A549 (cell line): ENCODE measurements around the gene TMEM232. TPM values are rescaled to one million over a fixed set of nuclear protein-coding genes. Genes with fewer than 3 reads are reported as not detected.
"Not testable (repeated sequence)": the region's sequence is repeated elsewhere in the genome, so short reads cannot be mapped to it uniquely, and the experiment has no call there.

Experiments used
- ATAC-seq, 2 experiments: fragments of 200-7000 bp in 1 of 2; fragments of >200 bp in 1 of 2; cut with Nextera tagmentation in 1 of 2; cut with Tn5 transposase in 1 of 2; 3 replicates each; pipeline versions ENCODE4 v1.8.0 to v1.9.1; 2018 to 2020; ENCODE audit warnings: mild to moderate bottlenecking in 1 of 2, moderate library complexity in 1 of 2
- CTCF ChIA-PET: fragments of 300-600 bp; sonication (Branson Sonifier 250); formaldehyde crosslinking; extraction: SDS; loops from one replicate; lab custom pipeline; 2021; ENCODE audit warnings: antibody characterized with exemption, inconsistent platforms; lab: Yijun Ruan, JAX
- POLR2A ChIA-PET: fragments of 350-600 bp; formaldehyde crosslinking; extraction: SDS; loops from one replicate; lab custom pipeline; 2021; ENCODE audit warnings: antibody characterized with exemption, inconsistent platforms; lab: Yijun Ruan, JAX
- DNase-seq, 2 experiments: peaks; one replicate each; pipeline versions ENCODE4 v3.0.0 to v3.0.0-alpha.2; 2011 to 2016; ENCODE audit warnings: low read depth in 1 of 2, low spot score in 1 of 2
- FAIRE-seq: peaks from 2 replicates; lab custom pipeline; 2011; peaks lifted over from hg19 to GRCh38; lab: Jason Lieb, UNC
- H3K27ac ChIP-seq, 2 experiments: fragments of >200 bp; sonication (Bioruptor Twin); formaldehyde crosslinking; 3 replicates each; pipeline ENCODE4 v1.5.1; 2016 to 2017
- H3K4me1 ChIP-seq: fragments of >200 bp; sonication (Bioruptor Twin); formaldehyde crosslinking; 3 replicates; pipeline ENCODE4 v1.6.1; 2016
- H3K4me2 ChIP-seq: fragments of >200 bp; sonication (Bioruptor Twin); formaldehyde crosslinking; 3 replicates; pipeline ENCODE4 v1.6.1; 2016
- H3K4me3 ChIP-seq: fragments of >200 bp; sonication (Bioruptor Twin); formaldehyde crosslinking; 3 replicates; pipeline ENCODE4 v1.5.1; 2016
- H3K9me3 ChIP-seq: fragments of >200 bp; sonication (Bioruptor Twin); formaldehyde crosslinking; 3 replicates; pipeline ENCODE4 v1.6.1; 2016
- BCL3 ChIP-seq: fragments of >200 bp; sonication (Bioruptor Twin); formaldehyde crosslinking; IDR thresholded peaks from 3 replicates; pipeline ENCODE4 v1.6.1; 2016
- BHLHE40 ChIP-seq: IDR thresholded peaks from 2 replicates; pipeline ENCODE4 v1.6.1; 2012; ENCODE audit warnings: low read depth, low read length, inconsistent platforms
- E2F6 ChIP-seq: IDR thresholded peaks from 2 replicates; pipeline ENCODE4 v1.6.1; 2012; ENCODE audit warnings: low read depth, borderline replicate concordance
- EP300 ChIP-seq, 2 experiments: fragments of >200 bp; sonication (Bioruptor Twin); formaldehyde crosslinking; IDR thresholded peaks; 2 replicates in 1 of 2; 3 replicates in 1 of 2; pipeline ENCODE4 v1.6.1; 2016 to 2017
- ESRRA ChIP-seq: fragments of 150-350 bp; IDR thresholded peaks from 2 replicates; pipeline ENCODE4 v1.6.1; 2014; ENCODE audit warnings: mild to moderate bottlenecking, low read length, borderline replicate concordance
- FOSB ChIP-seq: fragments of 250-450 bp; sonication (Bioruptor Pico); IDR thresholded peaks from 2 replicates; pipeline ENCODE4 v1.5.0; 2020; ENCODE audit warnings: mild to moderate bottlenecking, moderate library complexity
- FOSL2 ChIP-seq, 2 experiments: fragments of 450-650 bp in 1 of 2; fragments of >200 bp in 1 of 2; sonication (Bioruptor Twin) in 1 of 2; formaldehyde crosslinking; IDR thresholded peaks; 2 replicates each; pipeline versions ENCODE4 v1.5.0 to v1.6.1; 2016 to 2020; ENCODE audit warnings: mild to moderate bottlenecking in 1 of 2, moderate library complexity in 1 of 2
- FOXS1 ChIP-seq: fragments of 250-450 bp; sonication (Bioruptor Pico); IDR thresholded peaks from 2 replicates; pipeline ENCODE4 v1.5.0; 2020; ENCODE audit warnings: mild to moderate bottlenecking, moderate library complexity
- GATA3 ChIP-seq: IDR thresholded peaks from 2 replicates; pipeline ENCODE4 v1.6.1; 2012; ENCODE audit warnings: borderline replicate concordance
- HEYL ChIP-seq: fragments of 250-450 bp; sonication (Bioruptor Pico); IDR thresholded peaks from 2 replicates; pipeline ENCODE4 v1.8.0; 2021; ENCODE audit warnings: mild to moderate bottlenecking, moderate library complexity
- HOXB13 ChIP-seq: fragments of 250-450 bp; sonication (Bioruptor Pico); IDR thresholded peaks from 2 replicates; pipeline ENCODE4 v1.5.0; 2020; ENCODE audit warnings: low read depth, mild to moderate bottlenecking, moderate library complexity
- JUNB ChIP-seq: fragments of >200 bp; sonication (Bioruptor Twin); formaldehyde crosslinking; IDR thresholded peaks from 2 replicates; pipeline ENCODE4 v1.6.1; 2016
- MAFK ChIP-seq: fragments of 450-650 bp; IDR thresholded peaks from 2 replicates; pipeline ENCODE4 v1.6.1; 2014; ENCODE audit not compliant: partially characterized antibody
- MAX ChIP-seq: IDR thresholded peaks from 2 replicates; pipeline ENCODE4 v1.6.1; 2012
- MYC ChIP-seq: IDR thresholded peaks from 2 replicates; pipeline ENCODE4 v1.6.1; 2012; ENCODE audit warnings: mild to moderate bottlenecking, inconsistent platforms, low read length, improper control_type of control experiment, borderline replicate concordance
- NFE2L2 ChIP-seq: fragments of 150-350 bp; conservative IDR thresholded peaks from 2 replicates; pipeline ENCODE4 v1.6.1; 2014; ENCODE audit warnings: low read length
- NPAS2 ChIP-seq: fragments of 250-450 bp; sonication (Bioruptor Pico); IDR thresholded peaks from 2 replicates; pipeline ENCODE4 v1.8.0; 2022; ENCODE audit warnings: mild to moderate bottlenecking, moderate library complexity, borderline replicate concordance
- NR3C1 ChIP-seq: fragments of >200 bp; sonication (Bioruptor Twin); formaldehyde crosslinking; IDR thresholded peaks from 3 replicates; pipeline ENCODE4 v1.6.1; 2017
- POLR2AphosphoS2 ChIP-seq: conservative IDR thresholded peaks from 2 replicates; pipeline ENCODE4 v1.6.1; 2012; ENCODE audit warnings: low read length, improper control_type of control experiment, inconsistent platforms
- RARB ChIP-seq: fragments of 250-450 bp; sonication (Bioruptor Pico); IDR thresholded peaks from 2 replicates; pipeline ENCODE4 v1.8.0; 2021; ENCODE audit warnings: mild to moderate bottlenecking, moderate library complexity
- RCOR1 ChIP-seq: fragments of 150-350 bp; IDR thresholded peaks from 2 replicates; pipeline ENCODE4 v1.6.1; 2014; ENCODE audit warnings: antibody characterized with exemption, low read length, low read depth
- REST ChIP-seq: fragments of 200-600 bp; sonication (generic); IDR thresholded peaks from 2 replicates; pipeline ENCODE4 v1.6.1; 2016; ENCODE audit warnings: antibody characterized with exemption, mild to moderate bottlenecking, moderate library complexity
- SREBF2 ChIP-seq: fragments of 450-650 bp; IDR thresholded peaks from 2 replicates; pipeline ENCODE4 v1.6.1; 2014; ENCODE audit warnings: mild to moderate bottlenecking, moderate library complexity
- TFCP2L1 ChIP-seq: fragments of 250-450 bp; sonication (Bioruptor Pico); IDR thresholded peaks from 2 replicates; pipeline ENCODE4 v1.5.0; 2021; ENCODE audit warnings: mild to moderate bottlenecking
- ZC3H11A ChIP-seq: fragments of 450-650 bp; IDR thresholded peaks from 2 replicates; pipeline ENCODE4 v1.6.1; 2014; ENCODE audit warnings: antibody characterized with exemption, mild to moderate bottlenecking
- ZSCAN20 ChIP-seq: fragments of 250-450 bp; sonication (Bioruptor Pico); IDR thresholded peaks from 2 replicates; pipeline ENCODE4 v1.8.0; 2022; ENCODE audit warnings: mild to moderate bottlenecking, moderate library complexity
- WGBS: methylation state at CpG from one replicate; pipeline ENCODE4 v1.1.6; 2017; ENCODE audit errors: missing lambda C conversion rate; 5-methylcytosine and 5-hydroxymethylcytosine counted together
- polyA plus RNA-seq, 4 experiments: library from polyadenylated mRNA; depleted of rRNA in 3 of 4; stranded (reverse); fragments of >200 nt; fragmentation: RNase III in 1 of 4; extraction: RNeasy Plus Mini Kit Qiagen cat#74134 plus additional on column Dnase treatment in 1 of 4; gene quantifications; 2 replicates in 3 of 4; 3 replicates in 1 of 4; pipeline ENCODE4 v1.2.3, GENCODE V29; 2011 to 2017

The TMEM232 gene
- polyA plus RNA-seq, 2 of the 4 experiments (the other 2 are of a cell fraction): 0.12 to 0.39 TPM

- Histone ChIP-seq H3K4me2 (no peak overlapping the region), H3K9me3 (no peaks in the 10 kb centered on the region), H3K27ac (no peak overlapping the region), H3K4me1 (no peaks in the 10 kb centered on the region), H3K4me3 (no peak overlapping the region)
- CTCF ChIA-PET: no interaction called here
- POLR2A ChIA-PET: no interaction called here
- ATAC-seq: no peak
- TF ChIP-seq ZSCAN20 (no peak), MAFK (peak; percentile 59), HEYL (CRISPR knock-in tag) (no peak), REST (no peak)
- FAIRE-seq: no peak
- no peak for DNase-seq
Measured at GRCh38 chr5:110681953-110682352, 44.5 kb downstream of the TMEM232 start.

GRCh38 chr5:110681109-110681508 is 45.4 kb downstream of the TMEM232 start:
- no peaks in the 10 kb centered on the region for H3K4me1 ChIP-seq
- no peak for ATAC-seq
- H3K27ac ChIP-seq: no peak overlapping the region
- no peak for DNase-seq
- TF ChIP-seq GATA3: no peak
- TF ChIP-seq RCOR1: no peak
- no peak for TF ChIP-seq MYC
- no peak for TF ChIP-seq HOXB13 (CRISPR knock-in tag)
- no peak for TF ChIP-seq MAX
- no peak for TF ChIP-seq NPAS2
- no peak for TF ChIP-seq FOSL2 (IDR thresholded peaks at IDR 0.05)
- no peak for TF ChIP-seq FOSL2 (CRISPR knock-in tag; IDR thresholded peaks at IDR 0.05)
- no peak for TF ChIP-seq ZC3H11A
- TF ChIP-seq E2F6: no peak
- no peak for TF ChIP-seq FOXS1 (CRISPR knock-in tag)
- TF ChIP-seq RARB (CRISPR knock-in tag): no peak
- no peak for TF ChIP-seq JUNB
- no peak for TF ChIP-seq NR3C1
- CTCF ChIA-PET: no interaction called here
- POLR2A ChIA-PET: no interaction called here
- 3% methylated on average over 3 of the region's 3 CpGs for WGBS
- no peak overlapping the region for H3K4me2 ChIP-seq
- no peaks in the 10 kb centered on the region for H3K9me3 ChIP-seq
- no peak overlapping the region for H3K4me3 ChIP-seq
- no peak for FAIRE-seq

- peak; percentile 50 for TF ChIP-seq ZC3H11A
- CTCF ChIA-PET, FAIRE-seq: not testable (repeated sequence)
Measured at GRCh38 chr5:110676554-110676953, 49.9 kb downstream of the TMEM232 start.

GRCh38 chr5:110665184-110665726 is 61.2 kb downstream of the TMEM232 start:
- Histone ChIP-seq H3K4me1 (no peaks in the 10 kb centered on the region), H3K9me3 (no peaks in the 10 kb centered on the region), H3K4me3 (no peak overlapping the region), H3K4me2 (no peak overlapping the region), H3K27ac (no peak overlapping the region)
- ChIA-PET CTCF (no interaction called here), POLR2A (no interaction called here)
- WGBS: 24% methylated on average over 6 of the region's 6 CpGs
- TF ChIP-seq BHLHE40: no peak
- TF ChIP-seq ESRRA: no peak
- no peak for TF ChIP-seq EP300 (IDR thresholded peaks at IDR 0.05)
- TF ChIP-seq NFE2L2: no peak
- TF ChIP-seq POLR2AphosphoS2: no peak
- TF ChIP-seq TFCP2L1 (CRISPR knock-in tag): no peak
- TF ChIP-seq NPAS2: no peak
- TF ChIP-seq FOSB (CRISPR knock-in tag): no peak
- no peak for TF ChIP-seq NR3C1
- TF ChIP-seq BCL3: no peak
- TF ChIP-seq SREBF2: no peak
- ATAC-seq (no peak), DNase-seq (no peak), FAIRE-seq (no peak)

More at GRCh38 chr5:110676554-110676953, 49.9 kb downstream of the TMEM232 start:
- H3K4me2 ChIP-seq, POLR2A ChIA-PET, DNase-seq, H3K4me3 ChIP-seq, H3K9me3 ChIP-seq, ATAC-seq, H3K27ac ChIP-seq, H3K4me1 ChIP-seq: not testable (repeated sequence)
- 39% methylated on average over 9 of the region's 9 CpGs for WGBS
